ENCODE data around the gene PDX1.

PDX1 gene

DNA sequence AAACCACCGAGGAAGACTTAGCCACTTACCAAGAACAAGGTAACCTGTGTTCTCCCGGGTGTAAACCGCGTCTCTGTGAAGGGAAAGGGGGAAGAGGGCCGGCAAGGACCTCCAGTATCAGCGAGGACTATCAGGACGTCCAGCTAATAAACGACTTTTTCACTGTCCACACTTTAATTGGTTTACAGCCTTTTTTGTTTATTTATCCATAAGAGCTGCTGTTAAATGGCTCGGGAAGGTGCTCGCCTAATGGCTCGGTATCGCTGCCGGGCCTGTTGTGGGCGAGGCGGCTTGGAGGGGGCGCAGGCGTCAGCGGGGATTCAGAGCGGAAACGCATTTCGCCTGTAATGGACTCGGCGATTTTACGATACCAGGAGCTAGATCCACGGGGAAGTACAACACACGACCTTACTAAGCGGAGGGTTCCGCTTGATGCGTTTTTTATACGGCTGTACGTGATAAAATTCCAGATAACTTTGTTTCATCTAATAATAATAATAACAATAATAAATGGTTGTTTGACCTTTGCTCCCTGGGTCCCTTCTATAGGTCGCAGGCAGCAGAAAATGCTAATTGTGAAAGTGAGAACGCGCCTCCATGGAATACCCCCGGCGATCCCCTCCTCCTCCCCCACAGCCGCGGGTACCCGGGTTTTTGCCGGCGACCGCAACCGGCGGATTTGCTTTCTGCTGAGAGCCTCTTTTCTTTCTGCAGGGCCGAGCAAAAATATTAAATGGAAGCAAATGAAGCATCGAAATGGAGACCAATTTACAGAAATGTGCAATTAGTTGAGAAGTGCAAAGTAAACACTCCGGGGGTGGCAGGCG lies 2.5 kb upstream of the PDX1 start:
- H3K27me3 ChIP-seq (ENCODE audit: control insufficient read depth, insufficient read depth, low read length), result peaks cover 100% of the 10 kb centered on the region
- H3K9ac ChIP-seq (ENCODE audit: low read length), result no peak overlapping the region
- H3K4me3 ChIP-seq (ENCODE audit: low read length), result no peak overlapping the region

GRCh38 chr13:27918041-27918917 lies 1.5 kb upstream of the PDX1 start:
- peaks cover 14% of the 10 kb centered on the region for H3K4me1 ChIP-seq (ENCODE audit: control insufficient read depth, low read depth, low read length)
- H3K9ac ChIP-seq (ENCODE audit: low read length), result no peak overlapping the region
- no peaks in the 10 kb centered on the region for H3K36me3 ChIP-seq (ENCODE audit: control insufficient read depth, low read depth, low read length)
- H3K9me3 ChIP-seq (ENCODE audit: control insufficient read depth, low read depth, low read length), result no peaks in the 10 kb centered on the region
- peaks cover 100% of the 10 kb centered on the region for H3K27me3 ChIP-seq (ENCODE audit: control insufficient read depth, insufficient read depth, low read length)
- H3K27ac ChIP-seq (ENCODE audit: low read length), result no peak overlapping the region
- no peak overlapping the region for H3K4me3 ChIP-seq (ENCODE audit: low read length)

More for the DNA sequence above, 2.5 kb upstream of the PDX1 start:
- Histone ChIP-seq H3K27ac (ENCODE audit: low read length) (no peak overlapping the region), H3K4me1 (ENCODE audit: control insufficient read depth, low read depth, low read length) (peaks cover 10% of the 10 kb centered on the region), H3K9me3 (ENCODE audit: control insufficient read depth, low read depth, low read length) (no peaks in the 10 kb centered on the region), H3K36me3 (ENCODE audit: control insufficient read depth, low read depth, low read length) (no peaks in the 10 kb centered on the region)

GRCh38 chr13:27918918-27919658 lies 712 bp upstream of the PDX1 start:
- Histone ChIP-seq H3K36me3 (ENCODE audit: control insufficient read depth, low read depth, low read length) (no peaks in the 10 kb centered on the region), H3K9ac (ENCODE audit: low read length) (no peak overlapping the region), H3K27ac (ENCODE audit: low read length) (no peak overlapping the region), H3K27me3 (ENCODE audit: control insufficient read depth, insufficient read depth, low read length) (peaks cover 100% of the 10 kb centered on the region), H3K4me3 (ENCODE audit: low read length) (no peak overlapping the region), H3K4me1 (ENCODE audit: control insufficient read depth, low read depth, low read length) (peaks cover 14% of the 10 kb centered on the region), H3K9me3 (ENCODE audit: control insufficient read depth, low read depth, low read length) (no peaks in the 10 kb centered on the region)

DNA sequence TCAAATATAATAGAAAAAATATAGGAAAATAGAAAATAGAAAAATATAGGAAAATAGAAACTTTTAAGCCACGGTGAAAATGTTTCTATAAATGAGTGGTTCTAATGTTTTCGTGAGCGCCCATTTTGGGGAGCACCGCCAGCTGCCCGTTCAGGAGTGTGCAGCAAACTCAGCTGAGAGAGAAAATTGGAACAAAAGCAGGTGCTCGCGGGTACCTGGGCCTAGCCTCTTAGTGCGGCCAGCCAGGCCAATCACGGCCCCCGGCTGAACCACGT lies 204 bp upstream of the PDX1 start:
- no peak overlapping the region for H3K27ac ChIP-seq (ENCODE audit: low read length)
- H3K27me3 ChIP-seq (ENCODE audit: control insufficient read depth, insufficient read depth, low read length), result peaks cover 100% of the 10 kb centered on the region
- H3K4me1 ChIP-seq (ENCODE audit: control insufficient read depth, low read depth, low read length), result peaks cover 14% of the 10 kb centered on the region
- H3K9ac ChIP-seq (ENCODE audit: low read length), result no peak overlapping the region
- H3K4me3 ChIP-seq (ENCODE audit: low read length), result no peak overlapping the region
- no peaks in the 10 kb centered on the region for H3K9me3 ChIP-seq (ENCODE audit: control insufficient read depth, low read depth, low read length)
- no peaks in the 10 kb centered on the region for H3K36me3 ChIP-seq (ENCODE audit: control insufficient read depth, low read depth, low read length)

DNA sequence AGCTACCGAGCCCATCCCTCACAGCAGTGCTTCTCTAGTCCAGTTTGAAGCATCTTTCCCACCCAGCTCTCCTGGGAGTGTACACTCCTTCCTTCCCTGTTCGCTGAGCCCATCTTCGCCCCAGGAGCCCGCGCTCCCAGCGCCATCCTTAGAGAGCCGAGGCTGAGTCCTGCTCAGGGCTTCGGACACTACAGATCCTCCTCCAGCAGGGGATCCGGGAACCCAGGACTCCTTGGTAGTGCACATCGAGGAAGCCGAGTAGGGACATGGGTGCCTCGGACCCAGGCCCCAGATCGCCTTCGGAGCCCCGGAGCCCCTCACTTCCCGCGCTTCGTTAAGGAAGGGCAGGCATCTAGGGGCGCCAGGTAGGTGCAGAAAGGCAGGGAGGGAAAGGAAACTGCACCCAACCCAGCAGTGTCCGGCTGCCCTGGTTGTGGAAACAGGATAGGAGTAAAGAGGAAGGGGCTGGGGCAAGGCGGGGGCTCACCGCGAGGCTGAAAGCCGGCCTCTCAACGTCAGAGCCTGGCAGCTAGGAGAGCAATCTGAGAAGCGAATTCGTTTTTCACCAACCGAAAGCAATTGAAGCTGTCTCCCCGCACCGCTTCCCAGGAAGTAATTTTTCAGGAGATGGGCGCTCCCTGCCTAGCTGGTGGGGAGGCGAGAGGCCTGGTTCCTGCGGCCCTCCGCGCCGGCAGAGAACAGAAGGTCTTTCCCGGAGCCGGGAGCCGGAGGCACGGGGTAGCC lies 1.0 kb downstream of the PDX1 start:
- Histone ChIP-seq H3K9me3 (ENCODE audit: control insufficient read depth, low read depth, low read length) (no peaks in the 10 kb centered on the region), H3K36me3 (ENCODE audit: control insufficient read depth, low read depth, low read length) (no peaks in the 10 kb centered on the region), H3K4me3 (ENCODE audit: low read length) (no peak overlapping the region), H3K27ac (ENCODE audit: low read length) (no peak overlapping the region), H3K27me3 (ENCODE audit: control insufficient read depth, insufficient read depth, low read length) (peaks cover 100% of the 10 kb centered on the region), H3K9ac (ENCODE audit: low read length) (no peak overlapping the region), H3K4me1 (ENCODE audit: control insufficient read depth, low read depth, low read length) (peaks cover 10% of the 10 kb centered on the region)

- Histone ChIP-seq H3K9me3 (ENCODE audit: control insufficient read depth, low read depth, low read length) (no peaks in the 10 kb centered on the region), H3K27ac (ENCODE audit: low read length) (no peak overlapping the region), H3K36me3 (ENCODE audit: control insufficient read depth, low read depth, low read length) (no peaks in the 10 kb centered on the region), H3K4me3 (ENCODE audit: low read length) (no peak overlapping the region), H3K27me3 (ENCODE audit: control insufficient read depth, insufficient read depth, low read length) (peaks cover 100% of the 10 kb centered on the region), H3K9ac (ENCODE audit: low read length) (no peak overlapping the region), H3K4me1 (ENCODE audit: control insufficient read depth, low read depth, low read length) (peaks cover 8% of the 10 kb centered on the region)
Observed at GRCh38 chr13:27921421-27921960, 1.7 kb downstream of the PDX1 start.

DNA sequence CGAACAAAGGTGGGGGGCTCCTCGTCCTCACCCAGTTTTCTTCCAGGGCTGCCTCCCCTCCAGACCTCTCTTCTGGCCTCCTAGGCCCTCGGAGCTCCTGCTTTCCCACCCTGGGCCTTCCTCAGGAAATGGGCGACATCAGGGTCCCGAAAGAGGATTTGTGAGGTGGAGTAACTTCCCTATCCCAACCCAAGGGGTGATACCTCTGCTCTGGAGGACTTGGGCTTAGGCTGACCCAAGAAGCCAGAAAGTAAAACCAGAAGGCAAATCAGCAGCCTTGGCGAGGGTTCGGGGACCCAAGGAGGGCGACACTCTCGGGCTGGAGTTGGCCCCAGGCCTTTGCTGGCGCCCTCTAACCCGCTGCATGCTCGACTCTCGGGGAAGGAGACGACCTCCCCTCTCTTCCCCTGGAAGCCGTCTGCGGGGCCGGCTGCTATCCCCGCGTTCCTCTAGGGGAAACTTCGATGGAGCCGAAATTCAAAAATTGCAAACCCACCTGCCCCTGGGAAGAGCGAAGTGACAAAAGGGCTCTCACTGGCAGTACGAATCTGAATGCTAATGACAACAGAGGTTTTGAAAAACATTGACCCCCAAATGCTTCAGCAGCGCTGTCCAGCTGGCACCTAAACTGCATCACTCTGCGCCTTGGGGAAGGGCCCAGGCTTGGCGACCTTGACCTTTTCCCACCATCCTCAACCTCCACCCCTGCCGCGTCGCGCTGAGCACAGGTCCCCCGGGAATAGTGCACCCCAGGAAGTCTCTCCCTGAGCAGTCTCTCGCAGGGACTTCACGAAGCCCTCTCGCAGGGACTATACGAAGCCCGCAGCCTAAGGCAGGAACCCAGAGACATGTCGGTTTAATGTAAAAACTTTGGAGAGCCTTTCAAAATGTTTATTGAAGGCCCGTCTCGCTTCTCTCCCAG lies 2.4 kb downstream of the PDX1 start:
- H3K4me1 ChIP-seq (ENCODE audit: control insufficient read depth, low read depth, low read length), result peaks cover 5% of the 10 kb centered on the region
- no peak overlapping the region for H3K9ac ChIP-seq (ENCODE audit: low read length)
- H3K27me3 ChIP-seq (ENCODE audit: control insufficient read depth, insufficient read depth, low read length), result peaks cover 100% of the 10 kb centered on the region
- H3K4me3 ChIP-seq (ENCODE audit: low read length), result no peak overlapping the region
- no peaks in the 10 kb centered on the region for H3K36me3 ChIP-seq (ENCODE audit: control insufficient read depth, low read depth, low read length)
- no peaks in the 10 kb centered on the region for H3K9me3 ChIP-seq (ENCODE audit: control insufficient read depth, low read depth, low read length)
- H3K27ac ChIP-seq (ENCODE audit: low read length), result no peak overlapping the region

GRCh38 chr13:27922883-27923612 lies 3.2 kb downstream of the PDX1 start:
- no peaks in the 10 kb centered on the region for H3K9me3 ChIP-seq (ENCODE audit: control insufficient read depth, low read depth, low read length)
- no peak overlapping the region for H3K9ac ChIP-seq (ENCODE audit: low read length)
- no peaks in the 10 kb centered on the region for H3K36me3 ChIP-seq (ENCODE audit: control insufficient read depth, low read depth, low read length)
- no peak overlapping the region for H3K27ac ChIP-seq (ENCODE audit: low read length)
- H3K4me1 ChIP-seq (ENCODE audit: control insufficient read depth, low read depth, low read length), result peaks cover 4% of the 10 kb centered on the region
- H3K27me3 ChIP-seq (ENCODE audit: control insufficient read depth, insufficient read depth, low read length), result peaks cover 100% of the 10 kb centered on the region
- H3K4me3 ChIP-seq (ENCODE audit: low read length), result no peak overlapping the region

DNA sequence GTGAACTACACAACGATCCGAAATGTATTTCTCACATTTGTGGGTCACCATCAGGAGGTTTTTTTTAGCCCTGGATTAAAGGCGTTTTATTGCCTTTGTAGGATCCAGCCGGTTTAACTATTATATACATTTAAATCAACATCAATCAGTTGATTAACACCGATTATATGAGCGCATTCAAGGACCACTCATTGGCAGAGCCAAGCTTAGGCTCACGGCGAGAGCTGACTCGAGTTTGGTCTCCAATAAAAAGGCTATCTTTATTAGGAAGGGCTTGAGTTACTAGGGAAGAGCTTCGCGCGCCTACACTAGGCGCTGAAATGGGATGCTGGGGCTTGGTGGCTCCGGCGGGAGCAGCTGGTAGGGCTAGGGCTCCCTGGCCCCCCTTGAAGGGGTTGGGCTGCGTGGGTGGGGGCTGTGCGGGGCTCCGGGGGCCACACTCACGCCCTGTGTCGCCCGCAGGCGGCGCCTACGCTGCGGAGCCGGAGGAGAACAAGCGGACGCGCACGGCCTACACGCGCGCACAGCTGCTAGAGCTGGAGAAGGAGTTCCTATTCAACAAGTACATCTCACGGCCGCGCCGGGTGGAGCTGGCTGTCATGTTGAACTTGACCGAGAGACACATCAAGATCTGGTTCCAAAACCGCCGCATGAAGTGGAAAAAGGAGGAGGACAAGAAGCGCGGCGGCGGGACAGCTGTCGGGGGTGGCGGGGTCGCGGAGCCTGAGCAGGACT lies 4.2 kb downstream of the PDX1 start:
- Histone ChIP-seq H3K27me3 (ENCODE audit: control insufficient read depth, insufficient read depth, low read length) (peaks cover 100% of the 10 kb centered on the region), H3K27ac (ENCODE audit: low read length) (no peak overlapping the region), H3K4me1 (ENCODE audit: control insufficient read depth, low read depth, low read length) (peaks cover 4% of the 10 kb centered on the region), H3K9me3 (ENCODE audit: control insufficient read depth, low read depth, low read length) (no peaks in the 10 kb centered on the region), H3K9ac (ENCODE audit: low read length) (no peak overlapping the region), H3K36me3 (ENCODE audit: control insufficient read depth, low read depth, low read length) (no peaks in the 10 kb centered on the region), H3K4me3 (ENCODE audit: low read length) (no peak overlapping the region)
